HCT116 (cell line): Measurements from ENCODE around the gene STAT6. TPM values are rescaled to one million over a fixed set of nuclear protein-coding genes. Genes with fewer than 3 reads are reported as not detected.

Source experiments
- ATAC-seq: fragments of 200-7000 bp; cut with Tn5 transposase; 2 replicates; pipeline ENCODE4 v1.9.1; 2020; ENCODE audit warnings: mild to moderate bottlenecking, moderate library complexity
- BruUV-seq: library from RNA; stranded (reverse); fragments of 400-500 nt; replicated peaks from 2 replicates; lab custom pipeline; 2021; lab: Mats Ljungman, UMichigan
- CTCF ChIA-PET: fragments of 300-600 bp; sonication (Branson Sonifier 250); formaldehyde crosslinking; loops from one replicate; lab custom pipeline; 2021; ENCODE audit warnings: antibody characterized with exemption; lab: Charles Lee
- POLR2A ChIA-PET: fragments of 300-600, 350-600 bp; sonication (Branson Sonifier 250); formaldehyde crosslinking; loops from one replicate; lab custom pipeline; 2021; ENCODE audit warnings: antibody characterized with exemption; lab: Charles Lee
- RAD21 ChIA-PET, 2 experiments: fragments of 300-600 bp; sonication (Branson Sonifier 250); formaldehyde crosslinking; loops; one replicate each; lab custom pipeline; 2023; ENCODE audit warnings: low total read pairs in 2 of 2; ENCODE audit not compliant: uncharacterized antibody in 2 of 2, unreplicated experiment in 2 of 2, low non-redundant PET in 1 of 2; lab: Charles Lee
- DNase-seq: peaks from one replicate; pipeline ENCODE4 v3.0.0-alpha.2; 2010; ENCODE audit warnings: low read depth, low spot score
- H2AFZ ChIP-seq: fragments of 200-600 bp; shearing (Covaris generic), sonication (generic); 2 replicates; pipeline ENCODE4 v1.6.1; 2017; ENCODE audit warnings: low read depth, mixed run types, mixed read lengths, antibody characterized with exemption, low read length; ENCODE audit not compliant: poor library complexity, severe bottlenecking
- H3K27ac ChIP-seq: 2 replicates; pipeline ENCODE4 v1.5.1; 2012; ENCODE audit warnings: low read depth, low read length
- H3K27me3 ChIP-seq: fragments of 200-600 bp; sonication (generic); 2 replicates; pipeline ENCODE4 v1.6.1; 2016; ENCODE audit warnings: mixed run types, low read length, mixed read lengths; ENCODE audit not compliant: insufficient read depth
- H3K36me3 ChIP-seq, 2 experiments: fragments of 200-500 bp in 1 of 2; fragments of 200-600 bp in 1 of 2; sonication (Bioruptor generic) in 1 of 2; sonication (generic) in 1 of 2; 2 replicates each; pipeline versions ENCODE4 v1.5.1 to v1.6.1; 2014 to 2016; ENCODE audit warnings: low read length in 2 of 2, inconsistent platforms in 1 of 2, mixed read lengths in 1 of 2, mixed run types in 1 of 2; ENCODE audit not compliant: insufficient read depth in 2 of 2, control insufficient read depth in 1 of 2
- H3K4me1 ChIP-seq, 2 experiments: fragments of 200-600 bp in 1 of 2; sonication (generic) in 1 of 2; 2 replicates each; pipeline versions ENCODE4 v1.5.1 to v1.6.1; 2012 to 2017; ENCODE audit warnings: low read length in 2 of 2, inconsistent platforms in 1 of 2, mild to moderate bottlenecking in 1 of 2, mixed read lengths in 1 of 2, mixed run types in 1 of 2, moderate library complexity in 1 of 2; ENCODE audit not compliant: insufficient read depth in 2 of 2, control insufficient read depth in 1 of 2
- H3K4me2 ChIP-seq: fragments of 200-600 bp; sonication (generic); 2 replicates; pipeline ENCODE4 v1.6.1; 2017; ENCODE audit warnings: mixed run types, low read length, mixed read lengths
- H3K4me3 ChIP-seq, 2 experiments: fragments of 200-600 bp in 1 of 2; sonication (generic) in 1 of 2; replicated peaks in 1 of 2; 2 replicates each; pipeline ENCODE4 v1.5.1; 2011 to 2016; ENCODE audit warnings: low read length in 2 of 2, control low read depth in 1 of 2, low read depth in 1 of 2, mild to moderate bottlenecking in 1 of 2, mixed read lengths in 1 of 2, mixed run types in 1 of 2
- H3K79me2 ChIP-seq: fragments of 200-600 bp; sonication (generic); 2 replicates; pipeline ENCODE4 v1.6.1; 2017; ENCODE audit warnings: mild to moderate bottlenecking, mixed run types, low read length, moderate library complexity, mixed read lengths; ENCODE audit not compliant: insufficient read depth
- H3K9ac ChIP-seq: fragments of 200-600 bp; sonication (generic); 2 replicates; pipeline ENCODE4 v1.6.1; 2016; ENCODE audit warnings: low read length, mixed read lengths
- H3K9me2 ChIP-seq: fragments of 200-600 bp; sonication (generic), shearing (Covaris generic); 2 replicates; pipeline ENCODE4 v1.6.1; 2017; ENCODE audit warnings: mixed run types, mild to moderate bottlenecking, moderate library complexity; ENCODE audit not compliant: insufficient read depth
- H3K9me3 ChIP-seq, 2 experiments: fragments of 200-500 bp in 1 of 2; fragments of 200-600 bp in 1 of 2; sonication (Bioruptor generic) in 1 of 2; sonication (generic) in 1 of 2; 2 replicates each; pipeline ENCODE4 v1.6.1; 2014 to 2017; ENCODE audit warnings: low read length in 2 of 2, mixed read lengths in 2 of 2, inconsistent platforms in 1 of 2, low read depth in 1 of 2, mild to moderate bottlenecking in 1 of 2, mixed run types in 1 of 2, moderate library complexity in 1 of 2; ENCODE audit not compliant: control insufficient read depth in 1 of 2, insufficient read depth in 1 of 2
- H4K20me1 ChIP-seq: fragments of 200-600 bp; sonication (generic), shearing (Covaris generic); 2 replicates; pipeline ENCODE4 v1.6.1; 2017; ENCODE audit warnings: mixed run types, mild to moderate bottlenecking, moderate library complexity; ENCODE audit not compliant: insufficient read depth
- ATF3 ChIP-seq: IDR thresholded peaks from 2 replicates; pipeline ENCODE4 v1.6.1; 2012
- EZH2 ChIP-seq: fragments of 200-600 bp; sonication (generic); IDR thresholded peaks from 2 replicates; pipeline ENCODE4 v1.6.1; 2017; ENCODE audit warnings: antibody characterized with exemption, mixed run types
- EZH2phosphoT487 ChIP-seq: fragments of 200-600 bp; IDR thresholded peaks from 2 replicates; pipeline ENCODE4 v1.6.1; 2018; ENCODE audit warnings: antibody characterized with exemption, borderline replicate concordance
- YY1 ChIP-seq: IDR thresholded peaks from 2 replicates; pipeline ENCODE4 v1.6.1; 2011; ENCODE audit warnings: low read length, low read depth, moderate library complexity, mild to moderate bottlenecking; ENCODE audit not compliant: insufficient replicate concordance; ENCODE audit errors: extremely low read depth
- ZBTB33 ChIP-seq: IDR thresholded peaks from 2 replicates; pipeline ENCODE4 v1.6.1; 2011; ENCODE audit warnings: mild to moderate bottlenecking, low read length, moderate library complexity; ENCODE audit not compliant: insufficient replicate concordance; ENCODE audit errors: extremely low read depth
- ZNF274 ChIP-seq: fragments of 200-500 bp; sonication (Bioruptor generic); IDR thresholded peaks from 2 replicates; pipeline ENCODE4 v1.6.1; 2014; ENCODE audit warnings: mild to moderate bottlenecking, low read depth, low read length, inconsistent platforms
- intact Hi-C: fragments of 100-400 bp; cut with micrococcal nuclease; formaldehyde crosslinking; loops from 2 replicates; pipeline ENCODE4 v1.10.0; 2022
- total RNA-seq: library from RNA; stranded (reverse); gene quantifications from one replicate; pipeline ENCODE4 v1.2.1, GENCODE V29; 2021; ENCODE audit not compliant: unreplicated experiment
- TF ChIP-seq, protein P1 (sequence below), 3 experiments: fragments of 200-600 bp in 1 of 3; sonication (generic) in 1 of 3; IDR thresholded peaks in 2 of 3; conservative IDR thresholded peaks in 1 of 3; 2 replicates each; pipeline ENCODE4 v1.5.1; 2012 to 2017; ENCODE audit warnings: low read depth in 2 of 3, low read length in 2 of 3, antibody characterized with exemption in 1 of 3, borderline replicate concordance in 1 of 3, control low read depth in 1 of 3, mild to moderate bottlenecking in 1 of 3, mixed read lengths in 1 of 3, mixed run types in 1 of 3, moderate library complexity in 1 of 3; ENCODE audit not compliant: insufficient read depth in 1 of 3

Gene STAT6
- total RNA-seq, 1 experiment from 2014 or later, result 78.5 TPM

- Histone ChIP-seq H3K4me1 (peaks cover 4 to 26% of the 10 kb centered on the region in 2 experiments), H3K27ac (no peak overlapping the region), H3K27me3 (no peaks in the 10 kb centered on the region; the same call in 1 of the 2 replicates), H3K36me3 (no peaks in the 10 kb centered on the region), H4K20me1 (no peaks in the 10 kb centered on the region), H3K9me3 (no peaks in the 10 kb centered on the region), H3K79me2 (no peaks in the 10 kb centered on the region), H3K9me2 (no peaks in the 10 kb centered on the region), H3K4me2 (0 out of 2 replicates have a peak overlapping the region, but pooled peaks have one; percentile 8), H2AFZ (no peak overlapping the region), H3K4me3 (no peak overlapping the region), H3K9ac (no peak overlapping the region)
- CTCF ChIA-PET, result no interaction called here
- RAD21 ChIA-PET, result no interaction called here
- POLR2A ChIA-PET, result no interaction called here
- intact Hi-C loops, result no loop called here
- BruUV-seq, result no TSS peak
- TF ChIP-seq EZH2, result no peak
- TF ChIP-seq EZH2phosphoT487, result no peak
- no peak for TF ChIP-seq ATF3
- TF ChIP-seq ZBTB33, result no peak
- no peak for TF ChIP-seq ZNF274
- DNase-seq (no peak), ATAC-seq (no peak)
These were observed 62.1 kb downstream of the STAT6 start for GRCh38 chr12:57049119-57049446.

- Histone ChIP-seq H3K4me1 (peaks cover 4 to 26% of the 10 kb centered on the region in 2 experiments), H3K9ac (no peak overlapping the region), H3K27ac (no peak overlapping the region), H3K4me3 (no peak overlapping the region), H3K9me2 (no peaks in the 10 kb centered on the region)
- ATAC-seq (no peak), DNase-seq (no peak)
- RAD21 ChIA-PET, result no interaction called here
- no peak for TF ChIP-seq YY1
- TF ChIP-seq, protein P1, sequence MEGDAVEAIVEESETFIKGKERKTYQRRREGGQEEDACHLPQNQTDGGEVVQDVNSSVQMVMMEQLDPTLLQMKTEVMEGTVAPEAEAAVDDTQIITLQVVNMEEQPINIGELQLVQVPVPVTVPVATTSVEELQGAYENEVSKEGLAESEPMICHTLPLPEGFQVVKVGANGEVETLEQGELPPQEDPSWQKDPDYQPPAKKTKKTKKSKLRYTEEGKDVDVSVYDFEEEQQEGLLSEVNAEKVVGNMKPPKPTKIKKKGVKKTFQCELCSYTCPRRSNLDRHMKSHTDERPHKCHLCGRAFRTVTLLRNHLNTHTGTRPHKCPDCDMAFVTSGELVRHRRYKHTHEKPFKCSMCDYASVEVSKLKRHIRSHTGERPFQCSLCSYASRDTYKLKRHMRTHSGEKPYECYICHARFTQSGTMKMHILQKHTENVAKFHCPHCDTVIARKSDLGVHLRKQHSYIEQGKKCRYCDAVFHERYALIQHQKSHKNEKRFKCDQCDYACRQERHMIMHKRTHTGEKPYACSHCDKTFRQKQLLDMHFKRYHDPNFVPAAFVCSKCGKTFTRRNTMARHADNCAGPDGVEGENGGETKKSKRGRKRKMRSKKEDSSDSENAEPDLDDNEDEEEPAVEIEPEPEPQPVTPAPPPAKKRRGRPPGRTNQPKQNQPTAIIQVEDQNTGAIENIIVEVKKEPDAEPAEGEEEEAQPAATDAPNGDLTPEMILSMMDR (IDR thresholded peaks at IDR 0.05 in 2 of 3, conservative IDR thresholded peaks at IDR 0.05 in 1 of 3; ENCODE audit: borderline replicate concordance in 1 of 3, insufficient read depth in 1 of 3, low read depth in 2 of 3, low read length in 2 of 3), result 0 out of 6 replicates have a peak, but pooled peaks of 1 of the 3 experiments have one; percentile 4
- TF ChIP-seq, all 23 proteins: peak for 1
- Histone ChIP-seq H3K27me3 (no peaks in the 10 kb centered on the region; the same call in 1 of the 2 replicates), H3K4me2 (peak overlapping the region; percentile 8; the same call in 1 of the 2 replicates), H3K79me2 (no peaks in the 10 kb centered on the region), H3K36me3 (no peaks in the 10 kb centered on the region), H3K9me3 (no peaks in the 10 kb centered on the region), H2AFZ (no peak overlapping the region), H4K20me1 (no peaks in the 10 kb centered on the region)
- CTCF ChIA-PET, result no interaction called here
- BruUV-seq, result no TSS peak
- intact Hi-C loops, result no loop called here
- POLR2A ChIA-PET, result interaction anchor here (1.5 kb wide), 1 partner anchor 39 kb away, joined by 3 read pairs; no protein-coding TSS in a partner anchor
These were observed 62.6 kb downstream of the STAT6 start for GRCh38 chr12:57048423-57049118.
